HG02943 (cell line): ENCODE measurements around the gene CDC25A.
"Not testable (repeated sequence)": the region's sequence is repeated elsewhere in the genome, so short reads cannot be mapped to it uniquely, and the experiment has no call there.

ENCODE experiments used
- ATAC-seq: cut with Tn5 transposase; IDR thresholded peaks from one replicate; pipeline ENCODE4 v1.9.1; 2021; ENCODE audit warnings: mild to moderate bottlenecking, low read depth, moderate library complexity; ENCODE audit not compliant: unreplicated experiment

Gene CDC25A

GRCh38 chr3:48188266-48189201, at the start of gene CDC25A:
Gene CDC25A (minus strand): TSS chr3:48188417. CDS start chr3:48187947, 470 bp downstream.
- peak; percentile 92 for ATAC-seq

- ATAC-seq: no peak
Observed at GRCh38 chr3:48236531-48236930, 48.3 kb upstream of the CDC25A start.

GRCh38 chr3:48233542-48233941, 45.3 kb upstream of the CDC25A start:
- ATAC-seq: no peak

GRCh38 chr3:48232734-48233133, 44.5 kb upstream of the CDC25A start:
- ATAC-seq: peak; percentile 76

- ATAC-seq: peak; percentile 6
Observed at GRCh38 chr3:48232232-48232631, 44.0 kb upstream of the CDC25A start.

GRCh38 chr3:48226939-48227338, 38.7 kb upstream of the CDC25A start:
- no peak for ATAC-seq

GRCh38 chr3:48225587-48225986, 37.4 kb upstream of the CDC25A start:
- no peak for ATAC-seq

- ATAC-seq: no peak
Observed at GRCh38 chr3:48222616-48223513, 34.6 kb upstream of the CDC25A start, which contains the start of gene CAMP. Gene CAMP (plus strand): TSS chr3:48223495. CDS start chr3:48223512, 17 bp downstream.

GRCh38 chr3:48220746-48221145, 32.5 kb upstream of the CDC25A start:
- ATAC-seq: no peak

GRCh38 chr3:48219543-48219942, 31.3 kb upstream of the CDC25A start:
- ATAC-seq: no peak

GRCh38 chr3:48218537-48218936, 30.3 kb upstream of the CDC25A start:
- ATAC-seq: no peak

GRCh38 chr3:48217449-48217848, 29.2 kb upstream of the CDC25A start:
- ATAC-seq: no peak

- no peak for ATAC-seq
Observed at GRCh38 chr3:48215876-48216275, 27.7 kb upstream of the CDC25A start.

- ATAC-seq: no peak
Observed at GRCh38 chr3:48215466-48215865, 27.2 kb upstream of the CDC25A start.

GRCh38 chr3:48215019-48215418, 26.8 kb upstream of the CDC25A start:
- no peak for ATAC-seq

GRCh38 chr3:48214225-48214624, 26.0 kb upstream of the CDC25A start:
- no peak for ATAC-seq

- not testable (repeated sequence) for ATAC-seq
Observed at GRCh38 chr3:48211776-48212175, 23.6 kb upstream of the CDC25A start.

GRCh38 chr3:48210534-48210933, 22.3 kb upstream of the CDC25A start:
- not testable (repeated sequence) for ATAC-seq

GRCh38 chr3:48209445-48209844, 21.2 kb upstream of the CDC25A start:
- ATAC-seq: no peak

GRCh38 chr3:48208076-48208475, 19.9 kb upstream of the CDC25A start:
- no peak for ATAC-seq

GRCh38 chr3:48202632-48203031, 14.4 kb upstream of the CDC25A start:
- no peak for ATAC-seq
